KMS-11 (cell line): ENCODE results near the gene IGHMBP2.

Experiments used
- H2AFZ ChIP-seq: fragments of 200-600 bp; sonication (generic); 2 replicates; pipeline ENCODE4 v1.6.1; 2016; ENCODE audit warnings: antibody characterized with exemption, mixed run types, low read depth
- H3K27ac ChIP-seq: fragments of 200-600 bp; sonication (generic); 2 replicates; pipeline ENCODE4 v1.6.1; 2016; ENCODE audit warnings: mild to moderate bottlenecking, mixed run types
- H3K27me3 ChIP-seq: fragments of 200-600 bp; sonication (generic); 2 replicates; pipeline ENCODE4 v1.6.1; 2017; ENCODE audit warnings: mild to moderate bottlenecking, low read depth, mixed run types, moderate library complexity; ENCODE audit not compliant: insufficient read depth
- H3K36me3 ChIP-seq: fragments of 200-600 bp; sonication (generic); 2 replicates; pipeline ENCODE4 v1.6.1; 2017; ENCODE audit warnings: mild to moderate bottlenecking, mixed run types; ENCODE audit not compliant: insufficient read depth
- H3K4me1 ChIP-seq: fragments of 200-600 bp; sonication (generic); 2 replicates; pipeline ENCODE4 v1.6.1; 2016; ENCODE audit warnings: mild to moderate bottlenecking, low read depth, mixed run types; ENCODE audit not compliant: poor library complexity, severe bottlenecking
- H3K4me2 ChIP-seq: fragments of 200-600 bp; sonication (generic); 2 replicates; pipeline ENCODE4 v1.7.0; 2016; ENCODE audit warnings: mild to moderate bottlenecking, mixed run types
- H3K4me3 ChIP-seq: fragments of 200-600 bp; sonication (generic); IDR thresholded peaks from 2 replicates; pipeline ENCODE4 v1.6.1; 2017; ENCODE audit warnings: low read depth, low read length, mixed read lengths; ENCODE audit not compliant: insufficient read depth
- H3K79me2 ChIP-seq: fragments of 200-600 bp; sonication (generic); 2 replicates; pipeline ENCODE4 v1.6.1; 2016; ENCODE audit warnings: low read depth, mixed run types; ENCODE audit not compliant: insufficient read depth
- H3K9ac ChIP-seq: fragments of 200-600 bp; sonication (generic); 2 replicates; pipeline ENCODE4 v1.6.1; 2016; ENCODE audit warnings: mild to moderate bottlenecking, mixed run types
- H4K20me1 ChIP-seq: fragments of 200-600 bp; sonication (generic); 2 replicates; pipeline ENCODE4 v1.6.1; 2016; ENCODE audit warnings: mild to moderate bottlenecking, mixed run types; ENCODE audit not compliant: insufficient read depth
- TF ChIP-seq, protein P1 (sequence below): fragments of 200-600 bp; sonication (generic); conservative IDR thresholded peaks from 2 replicates; pipeline ENCODE4 v1.6.1; 2017; ENCODE audit warnings: low read depth, mild to moderate bottlenecking, antibody characterized with exemption, low read length, moderate library complexity, mixed read lengths

IGHMBP2 gene

DNA sequence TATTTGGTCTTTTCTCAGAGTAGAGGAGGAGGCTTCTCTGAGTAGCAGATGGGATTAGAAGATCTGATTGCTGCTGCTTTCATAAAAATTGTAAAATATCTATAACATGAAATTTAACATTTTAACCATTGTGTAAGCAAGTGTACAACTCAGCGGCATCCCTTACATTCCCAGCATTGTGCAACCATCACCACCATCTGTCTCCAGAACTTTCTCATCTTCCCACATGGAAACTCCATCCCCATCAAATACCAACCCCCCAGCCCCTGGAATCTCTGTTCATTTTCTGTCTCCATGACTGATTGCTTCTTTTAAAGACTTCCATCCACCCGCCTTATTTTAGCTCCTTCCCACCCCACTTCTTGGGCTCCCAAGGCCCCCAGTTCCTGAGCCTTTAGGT lies 44.8 kb downstream of the IGHMBP2 start:
- Histone ChIP-seq H3K27ac (no peak overlapping the region), H2AFZ (no peak overlapping the region), H3K79me2 (no peaks in the 10 kb centered on the region), H3K9ac (no peak overlapping the region), H4K20me1 (no peaks in the 10 kb centered on the region), H3K27me3 (no peaks in the 10 kb centered on the region), H3K4me1 (no peaks in the 10 kb centered on the region), H3K4me2 (no peak overlapping the region), H3K4me3 (no peak overlapping the region), H3K36me3 (no peaks in the 10 kb centered on the region)
- TF ChIP-seq, protein P1, sequence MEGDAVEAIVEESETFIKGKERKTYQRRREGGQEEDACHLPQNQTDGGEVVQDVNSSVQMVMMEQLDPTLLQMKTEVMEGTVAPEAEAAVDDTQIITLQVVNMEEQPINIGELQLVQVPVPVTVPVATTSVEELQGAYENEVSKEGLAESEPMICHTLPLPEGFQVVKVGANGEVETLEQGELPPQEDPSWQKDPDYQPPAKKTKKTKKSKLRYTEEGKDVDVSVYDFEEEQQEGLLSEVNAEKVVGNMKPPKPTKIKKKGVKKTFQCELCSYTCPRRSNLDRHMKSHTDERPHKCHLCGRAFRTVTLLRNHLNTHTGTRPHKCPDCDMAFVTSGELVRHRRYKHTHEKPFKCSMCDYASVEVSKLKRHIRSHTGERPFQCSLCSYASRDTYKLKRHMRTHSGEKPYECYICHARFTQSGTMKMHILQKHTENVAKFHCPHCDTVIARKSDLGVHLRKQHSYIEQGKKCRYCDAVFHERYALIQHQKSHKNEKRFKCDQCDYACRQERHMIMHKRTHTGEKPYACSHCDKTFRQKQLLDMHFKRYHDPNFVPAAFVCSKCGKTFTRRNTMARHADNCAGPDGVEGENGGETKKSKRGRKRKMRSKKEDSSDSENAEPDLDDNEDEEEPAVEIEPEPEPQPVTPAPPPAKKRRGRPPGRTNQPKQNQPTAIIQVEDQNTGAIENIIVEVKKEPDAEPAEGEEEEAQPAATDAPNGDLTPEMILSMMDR: no peak

DNA sequence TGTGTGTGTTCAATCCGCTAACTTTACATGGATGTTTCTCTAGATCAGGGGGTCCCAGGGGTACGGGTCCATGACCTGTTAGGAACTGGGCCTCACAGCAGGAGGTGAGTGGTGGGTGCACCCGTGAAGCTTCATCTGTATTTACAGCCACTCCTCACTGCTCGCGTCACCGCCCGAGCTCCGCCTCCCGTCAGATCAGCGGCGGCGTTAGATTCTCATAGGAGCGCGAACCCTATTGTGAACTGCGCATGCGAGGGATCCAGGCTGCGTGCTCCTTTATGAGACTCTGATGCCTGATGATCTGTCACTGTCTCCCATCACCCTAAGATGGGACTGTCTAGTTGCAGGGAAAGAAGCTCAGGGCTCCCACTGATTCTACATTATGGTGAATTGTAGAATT lies 45.2 kb downstream of the IGHMBP2 start:
- Histone ChIP-seq H3K27ac (no peak overlapping the region), H3K36me3 (no peaks in the 10 kb centered on the region), H2AFZ (no peak overlapping the region), H3K79me2 (no peaks in the 10 kb centered on the region), H3K27me3 (no peaks in the 10 kb centered on the region), H3K4me2 (no peak overlapping the region), H4K20me1 (no peaks in the 10 kb centered on the region), H3K9ac (no peak overlapping the region), H3K4me3 (no peak overlapping the region), H3K4me1 (no peaks in the 10 kb centered on the region)
- TF ChIP-seq, protein P1: no peak

DNA sequence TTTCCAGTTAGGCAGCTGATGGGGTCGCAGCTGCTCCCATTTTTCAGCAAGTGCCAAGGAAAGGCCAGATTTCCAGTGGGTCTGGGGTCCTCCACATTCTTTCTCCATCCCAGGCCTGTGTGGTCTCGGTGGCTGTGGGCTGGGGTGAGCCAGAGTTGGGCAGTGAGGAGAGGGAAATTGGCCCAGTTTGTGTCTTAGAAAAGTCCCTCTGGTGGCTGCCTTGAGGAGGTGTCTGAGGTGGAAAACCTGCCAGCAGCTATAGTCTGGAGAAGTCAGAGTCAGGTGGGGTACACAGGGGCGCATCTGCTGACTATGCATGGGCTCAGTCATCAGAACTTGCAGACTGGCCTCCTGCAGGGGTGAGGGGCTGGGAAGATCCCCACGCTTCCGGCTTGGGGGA lies 46.6 kb downstream of the IGHMBP2 start:
- Histone ChIP-seq H3K4me2 (no peak overlapping the region), H2AFZ (no peak overlapping the region), H3K27me3 (no peaks in the 10 kb centered on the region), H3K4me1 (no peaks in the 10 kb centered on the region), H3K79me2 (no peaks in the 10 kb centered on the region), H3K27ac (no peak overlapping the region), H4K20me1 (no peaks in the 10 kb centered on the region), H3K36me3 (no peaks in the 10 kb centered on the region), H3K9ac (no peak overlapping the region), H3K4me3 (no peak overlapping the region)
- TF ChIP-seq, protein P1: peak; percentile 36

DNA sequence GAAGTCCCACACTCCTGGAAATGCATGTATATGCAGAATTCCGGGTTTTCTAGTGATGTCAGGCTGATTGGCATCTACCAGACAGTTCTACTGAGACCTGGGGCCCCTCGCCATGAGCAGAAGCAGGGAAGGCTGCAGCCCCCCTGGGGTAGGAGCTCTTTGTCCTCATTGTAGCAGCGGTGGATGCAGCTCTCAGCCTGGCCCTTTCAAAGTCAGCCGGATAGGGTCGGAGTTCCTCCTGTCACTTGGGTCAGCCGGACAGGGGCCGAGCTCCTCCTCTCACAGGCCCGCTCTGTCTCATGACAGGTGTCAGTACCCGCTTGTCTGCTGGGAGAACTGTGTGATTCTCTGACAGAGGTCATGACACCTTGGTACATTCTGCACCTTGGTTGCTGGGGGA lies 47.1 kb downstream of the IGHMBP2 start:
- H3K27ac ChIP-seq: no peak overlapping the region
- H4K20me1 ChIP-seq: no peaks in the 10 kb centered on the region
- no peaks in the 10 kb centered on the region for H3K79me2 ChIP-seq
- H3K36me3 ChIP-seq: no peaks in the 10 kb centered on the region
- no peak overlapping the region for H3K4me2 ChIP-seq
- no peak overlapping the region for H3K4me3 ChIP-seq
- H3K27me3 ChIP-seq: no peaks in the 10 kb centered on the region
- no peaks in the 10 kb centered on the region for H3K4me1 ChIP-seq
- TF ChIP-seq, protein P1: no peak
- no peak overlapping the region for H2AFZ ChIP-seq
- H3K9ac ChIP-seq: no peak overlapping the region
